ENCODE data around the gene SLC17A9. TPM values are rescaled to one million over a fixed set of nuclear protein-coding genes. Genes with fewer than 3 reads are reported as not detected.

SLC17A9 gene
- total and polyA plus RNA-seq, 10 of the 15 experiments (the other 5 are each of a cell fraction or from before 2014, with no cell fraction given), result 0.72 to 74.1 (median 29.4) TPM

- TF ChIP-seq TCF7 (IDR thresholded peaks at IDR 0.05; ENCODE audit: borderline replicate concordance) (no peak), ZZZ3 (IDR thresholded peaks at IDR 0.05; ENCODE audit: control insufficient read depth, insufficient read length, low read depth) (no peak), RELA (IDR thresholded peaks at IDR 0.05; ENCODE audit: borderline replicate concordance, partially characterized antibody) (no peak), SUZ12 (IDR thresholded peaks at IDR 0.05; ENCODE audit: unreplicated experiment) (no peak), NR2F1 (conservative IDR thresholded peaks at IDR 0.05) (peak; percentile 18; the same call in 1 of the 2 replicates), ZNF207 (IDR thresholded peaks at IDR 0.05; ENCODE audit: borderline replicate concordance) (0 out of 2 replicates have a peak, but pooled peaks have one; percentile 41), TCF12 (IDR thresholded peaks at IDR 0.05; ENCODE audit: low read depth, low read length) (peak; percentile 5; the same call in 1 of the 2 replicates), IRF4 (IDR thresholded peaks at IDR 0.05; ENCODE audit: low read depth, low read length) (no peak), E4F1 (IDR thresholded peaks at IDR 0.05; ENCODE audit: borderline replicate concordance, partially characterized antibody) (no peak), EED (IDR thresholded peaks at IDR 0.05; ENCODE audit: low read depth) (no peak), WRNIP1 (IDR thresholded peaks at IDR 0.05; ENCODE audit: borderline replicate concordance, low read depth, low read length) (no peak), PML (IDR thresholded peaks at IDR 0.05; ENCODE audit: low read length) (peak; percentile 39; the same call in 1 of the 2 replicates), RUNX3 (IDR thresholded peaks at IDR 0.05; ENCODE audit: low read length) (peak; percentile 72), DPF2 (IDR thresholded peaks at IDR 0.05) (peak; percentile 81), ZNF687 (IDR thresholded peaks at IDR 0.05) (peak; percentile 72), PBX3 (IDR thresholded peaks at IDR 0.05; ENCODE audit: insufficient replicate concordance, low read depth, low read length) (peak; percentile 10), RCOR1 (conservative IDR thresholded peaks at IDR 0.05; ENCODE audit: low read depth, low read length) (0 out of 2 replicates have a peak, but pooled peaks have one; percentile 36), PRDM15 (CRISPR knock-in tag; IDR thresholded peaks at IDR 0.05) (no peak)
Observed at GRCh38 chr20:62926229-62927127, 26.0 kb upstream of the SLC17A9 start, which contains the start of gene DIDO1 (continued).
